ENCODE results near the gene ABCC6.

The ABCC6 gene

GRCh38 chr16:16147316-16147999 is 75.8 kb downstream of the ABCC6 start:
- Histone ChIP-seq H3K9me3 (ENCODE audit: control insufficient read depth, low read length) (no peaks in the 10 kb centered on the region), H3K4me3 (ENCODE audit: low read length) (no peak overlapping the region), H3K4me1 (ENCODE audit: control insufficient read depth, insufficient read depth, low read length) (peaks cover 13% of the 10 kb centered on the region), H3K36me3 (ENCODE audit: control insufficient read depth, insufficient read depth, low read length, severe bottlenecking) (peaks cover 24% of the 10 kb centered on the region), H3K9ac (ENCODE audit: low read length) (no peak overlapping the region), H3K27me3 (replicated peaks; ENCODE audit: control insufficient read depth, insufficient read depth, low read length) (no peaks in the 10 kb centered on the region)
- no peak for DNase-seq (ENCODE audit: low read depth)

- no peak overlapping the region for H3K9ac ChIP-seq (ENCODE audit: low read length)
- no peak overlapping the region for H3K4me3 ChIP-seq (ENCODE audit: low read length)
- no peak for DNase-seq (ENCODE audit: low read depth)
- no peaks in the 10 kb centered on the region for H3K9me3 ChIP-seq (ENCODE audit: control insufficient read depth, low read length)
- H3K4me1 ChIP-seq (ENCODE audit: control insufficient read depth, insufficient read depth, low read length) = peaks cover 13% of the 10 kb centered on the region
- H3K27me3 ChIP-seq (replicated peaks; ENCODE audit: control insufficient read depth, insufficient read depth, low read length) = no peaks in the 10 kb centered on the region
- H3K36me3 ChIP-seq (ENCODE audit: control insufficient read depth, insufficient read depth, low read length, severe bottlenecking) = peaks cover 32% of the 10 kb centered on the region
Observed at GRCh38 chr16:16146380-16147315, 76.6 kb downstream of the ABCC6 start.

DNA sequence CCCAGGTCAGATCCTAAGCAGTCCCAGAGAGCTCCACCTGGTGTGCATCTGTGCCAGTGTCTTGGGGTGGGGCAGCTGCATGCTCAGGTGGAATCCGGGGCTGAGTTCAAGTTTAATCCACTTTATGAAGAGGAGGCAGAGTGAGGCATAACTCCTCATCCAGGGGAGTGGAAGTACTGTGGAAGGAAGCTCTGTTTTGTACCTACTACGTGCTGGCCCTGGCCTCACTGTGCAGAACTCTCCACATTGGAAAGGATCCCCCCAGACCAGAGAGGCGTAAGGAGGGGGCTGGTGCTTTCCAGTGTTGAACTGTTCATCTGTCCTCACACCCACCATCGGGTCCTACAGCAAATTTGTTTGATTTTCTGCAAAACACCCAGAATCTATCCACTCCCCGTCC is 78.0 kb downstream of the ABCC6 start:
- Histone ChIP-seq H3K36me3 (ENCODE audit: control insufficient read depth, insufficient read depth, low read length, severe bottlenecking) (peaks cover 45% of the 10 kb centered on the region), H3K27me3 (replicated peaks; ENCODE audit: control insufficient read depth, insufficient read depth, low read length) (no peaks in the 10 kb centered on the region), H3K9me3 (ENCODE audit: control insufficient read depth, low read length) (no peaks in the 10 kb centered on the region), H3K4me3 (ENCODE audit: low read length) (no peak overlapping the region), H3K4me1 (ENCODE audit: control insufficient read depth, insufficient read depth, low read length) (peaks cover 8% of the 10 kb centered on the region), H3K9ac (ENCODE audit: low read length) (no peak overlapping the region)
- DNase-seq (ENCODE audit: low read depth) = no peak

DNA sequence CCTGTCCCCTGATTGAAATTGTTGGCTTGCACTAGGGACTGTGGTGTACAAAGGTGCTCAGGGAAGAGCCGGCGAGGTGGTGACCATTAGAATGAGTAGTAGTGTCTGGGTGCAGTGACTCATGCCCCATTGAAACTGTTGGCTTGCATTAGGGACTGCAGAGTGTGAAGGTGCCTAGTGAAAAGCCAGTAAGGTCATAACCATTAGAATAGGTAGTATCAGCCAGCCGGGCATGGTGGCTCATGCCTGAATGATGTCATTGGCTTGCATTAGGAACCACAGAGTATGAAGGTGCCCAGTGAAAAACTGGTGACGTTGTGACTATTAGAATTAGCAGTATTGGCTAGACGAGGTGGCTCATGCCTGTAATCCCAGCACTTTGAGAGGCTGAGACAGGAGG is 78.9 kb downstream of the ABCC6 start:
- Histone ChIP-seq H3K36me3 (ENCODE audit: control insufficient read depth, insufficient read depth, low read length, severe bottlenecking) (peaks cover 54% of the 10 kb centered on the region), H3K4me1 (ENCODE audit: control insufficient read depth, insufficient read depth, low read length) (no peaks in the 10 kb centered on the region), H3K9me3 (ENCODE audit: control insufficient read depth, low read length) (no peaks in the 10 kb centered on the region), H3K9ac (ENCODE audit: low read length) (no peak overlapping the region), H3K27me3 (replicated peaks; ENCODE audit: control insufficient read depth, insufficient read depth, low read length) (no peaks in the 10 kb centered on the region), H3K4me3 (ENCODE audit: low read length) (no peak overlapping the region)
- DNase-seq (ENCODE audit: low read depth) = no peak

DNA sequence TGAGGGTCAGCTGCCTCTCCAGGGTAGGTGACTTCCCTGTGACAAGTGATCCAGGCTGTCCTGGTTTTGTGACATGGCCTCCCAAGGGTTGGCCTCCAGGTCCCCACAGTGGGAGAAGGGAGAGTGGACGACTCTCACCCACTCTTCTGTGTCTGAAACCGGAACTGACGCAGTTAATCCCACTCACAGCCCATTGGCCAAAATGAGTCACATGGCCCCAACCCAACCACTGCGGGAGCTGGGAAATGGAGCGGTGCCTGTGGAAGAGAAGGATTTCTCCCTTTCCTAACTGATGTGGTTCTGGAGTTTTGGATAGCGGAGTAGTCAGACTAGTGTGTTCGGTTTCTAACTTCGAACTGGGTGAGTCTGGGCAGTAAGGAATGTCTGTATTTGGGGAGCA is 79.4 kb downstream of the ABCC6 start:
- no peaks in the 10 kb centered on the region for H3K27me3 ChIP-seq (replicated peaks; ENCODE audit: control insufficient read depth, insufficient read depth, low read length)
- no peaks in the 10 kb centered on the region for H3K4me1 ChIP-seq (ENCODE audit: control insufficient read depth, insufficient read depth, low read length)
- no peaks in the 10 kb centered on the region for H3K9me3 ChIP-seq (ENCODE audit: control insufficient read depth, low read length)

GRCh38 chr16:16143038-16143763 is 80.1 kb downstream of the ABCC6 start:
- DNase-seq (ENCODE audit: low read depth) = no peak
- H3K4me3 ChIP-seq (ENCODE audit: low read length) = no peak overlapping the region
- no peaks in the 10 kb centered on the region for H3K27me3 ChIP-seq (replicated peaks; ENCODE audit: control insufficient read depth, insufficient read depth, low read length)
- H3K9me3 ChIP-seq (ENCODE audit: control insufficient read depth, low read length) = no peaks in the 10 kb centered on the region
- H3K9ac ChIP-seq (ENCODE audit: low read length) = no peak overlapping the region
- H3K36me3 ChIP-seq (ENCODE audit: control insufficient read depth, insufficient read depth, low read length, severe bottlenecking) = peaks cover 66% of the 10 kb centered on the region
- no peaks in the 10 kb centered on the region for H3K4me1 ChIP-seq (ENCODE audit: control insufficient read depth, insufficient read depth, low read length)

More for the DNA sequence above, 79.4 kb downstream of the ABCC6 start:
- Histone ChIP-seq H3K4me3 (ENCODE audit: low read length) (no peak overlapping the region), H3K9ac (ENCODE audit: low read length) (no peak overlapping the region), H3K36me3 (ENCODE audit: control insufficient read depth, insufficient read depth, low read length, severe bottlenecking) (peaks cover 58% of the 10 kb centered on the region)
- no peak for DNase-seq (ENCODE audit: low read depth)

DNA sequence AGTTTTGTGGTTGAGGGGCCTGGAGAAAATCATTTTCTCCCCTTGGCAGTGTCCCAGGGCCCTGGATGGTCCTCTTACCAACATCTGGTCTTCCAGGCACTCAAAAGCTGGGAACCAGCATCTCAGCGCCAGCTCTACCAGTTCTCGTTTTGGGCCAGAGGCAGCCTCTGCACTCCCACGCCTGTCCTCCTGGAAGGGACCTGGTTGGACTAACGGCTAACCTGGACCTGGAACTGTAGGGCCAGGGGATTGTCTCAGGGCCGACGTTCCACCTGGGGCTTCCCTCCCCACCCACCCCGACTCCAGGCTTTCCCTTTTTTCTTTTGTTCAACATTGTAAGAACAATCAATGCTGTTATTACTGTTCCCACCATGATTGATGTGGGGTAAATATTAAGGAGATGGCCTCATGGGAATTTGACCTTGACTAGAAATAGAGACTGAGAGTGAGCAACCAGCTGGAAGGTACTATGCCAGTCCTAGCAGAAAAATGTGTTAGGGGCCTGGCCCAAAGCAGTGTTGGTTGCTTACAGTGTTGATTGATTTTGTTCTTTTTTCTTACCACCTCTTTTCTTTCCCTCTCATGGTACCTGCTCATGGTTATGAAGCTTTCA is 81.4 kb downstream of the ABCC6 start:
- Histone ChIP-seq H3K9ac (ENCODE audit: low read length) (no peak overlapping the region), H3K9me3 (ENCODE audit: control insufficient read depth, low read length) (no peaks in the 10 kb centered on the region), H3K36me3 (ENCODE audit: control insufficient read depth, insufficient read depth, low read length, severe bottlenecking) (peaks cover 75% of the 10 kb centered on the region), H3K27me3 (replicated peaks; ENCODE audit: control insufficient read depth, insufficient read depth, low read length) (no peaks in the 10 kb centered on the region), H3K4me3 (ENCODE audit: low read length) (no peak overlapping the region), H3K4me1 (ENCODE audit: control insufficient read depth, insufficient read depth, low read length) (no peaks in the 10 kb centered on the region)
- DNase-seq (ENCODE audit: low read depth) = no peak

DNA sequence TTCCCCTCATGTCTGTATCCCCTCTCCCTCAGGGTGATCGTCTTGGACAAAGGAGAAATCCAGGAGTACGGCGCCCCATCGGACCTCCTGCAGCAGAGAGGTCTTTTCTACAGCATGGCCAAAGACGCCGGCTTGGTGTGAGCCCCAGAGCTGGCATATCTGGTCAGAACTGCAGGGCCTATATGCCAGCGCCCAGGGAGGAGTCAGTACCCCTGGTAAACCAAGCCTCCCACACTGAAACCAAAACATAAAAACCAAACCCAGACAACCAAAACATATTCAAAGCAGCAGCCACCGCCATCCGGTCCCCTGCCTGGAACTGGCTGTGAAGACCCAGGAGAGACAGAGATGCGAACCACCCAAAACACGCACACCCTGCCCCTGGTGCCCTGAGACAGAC is 82.2 kb downstream of the ABCC6 start:
- Histone ChIP-seq H3K4me3 (ENCODE audit: low read length) (no peak overlapping the region), H3K9me3 (ENCODE audit: control insufficient read depth, low read length) (no peaks in the 10 kb centered on the region), H3K4me1 (ENCODE audit: control insufficient read depth, insufficient read depth, low read length) (no peaks in the 10 kb centered on the region), H3K36me3 (ENCODE audit: control insufficient read depth, insufficient read depth, low read length, severe bottlenecking) (peaks cover 80% of the 10 kb centered on the region), H3K27me3 (replicated peaks; ENCODE audit: control insufficient read depth, insufficient read depth, low read length) (no peaks in the 10 kb centered on the region), H3K9ac (ENCODE audit: low read length) (no peak overlapping the region)
- no peak for DNase-seq (ENCODE audit: low read depth)

- Histone ChIP-seq H3K9ac (ENCODE audit: low read length) (no peak overlapping the region), H3K27me3 (replicated peaks; ENCODE audit: control insufficient read depth, insufficient read depth, low read length) (no peaks in the 10 kb centered on the region), H3K9me3 (ENCODE audit: control insufficient read depth, low read length) (no peaks in the 10 kb centered on the region), H3K36me3 (ENCODE audit: control insufficient read depth, insufficient read depth, low read length, severe bottlenecking) (peaks cover 82% of the 10 kb centered on the region), H3K4me1 (ENCODE audit: control insufficient read depth, insufficient read depth, low read length) (no peaks in the 10 kb centered on the region), H3K4me3 (ENCODE audit: low read length) (no peak overlapping the region)
- no peak for DNase-seq (ENCODE audit: low read depth)
Observed at GRCh38 chr16:16140537-16140936, 82.8 kb downstream of the ABCC6 start.

DNA sequence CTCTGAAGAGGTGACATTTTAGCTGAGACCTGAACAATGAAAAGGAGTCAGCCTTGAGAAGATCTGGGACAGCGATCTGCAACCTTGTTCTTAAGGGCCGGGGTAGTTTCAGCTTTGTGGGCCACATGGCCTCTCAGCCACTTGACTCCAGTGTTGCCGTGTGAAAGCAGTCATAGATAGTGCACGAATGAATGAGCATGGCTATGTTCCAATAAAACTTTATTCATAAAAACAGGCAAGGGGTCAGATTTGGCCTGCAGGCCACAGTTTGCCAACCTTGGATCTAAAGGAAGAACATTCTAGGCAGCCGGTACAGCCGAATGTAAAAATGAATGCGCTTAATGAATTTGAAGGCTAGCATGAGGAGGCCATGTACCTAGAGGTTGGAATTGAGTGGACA is 83.5 kb downstream of the ABCC6 start:
- H3K4me1 ChIP-seq (ENCODE audit: control insufficient read depth, insufficient read depth, low read length) = no peaks in the 10 kb centered on the region
- H3K9ac ChIP-seq (ENCODE audit: low read length) = no peak overlapping the region
- no peak for DNase-seq (ENCODE audit: low read depth)
- H3K9me3 ChIP-seq (ENCODE audit: control insufficient read depth, low read length) = no peaks in the 10 kb centered on the region
- H3K4me3 ChIP-seq (ENCODE audit: low read length) = no peak overlapping the region
- peaks cover 89% of the 10 kb centered on the region for H3K36me3 ChIP-seq (ENCODE audit: control insufficient read depth, insufficient read depth, low read length, severe bottlenecking)
- no peaks in the 10 kb centered on the region for H3K27me3 ChIP-seq (replicated peaks; ENCODE audit: control insufficient read depth, insufficient read depth, low read length)

DNA sequence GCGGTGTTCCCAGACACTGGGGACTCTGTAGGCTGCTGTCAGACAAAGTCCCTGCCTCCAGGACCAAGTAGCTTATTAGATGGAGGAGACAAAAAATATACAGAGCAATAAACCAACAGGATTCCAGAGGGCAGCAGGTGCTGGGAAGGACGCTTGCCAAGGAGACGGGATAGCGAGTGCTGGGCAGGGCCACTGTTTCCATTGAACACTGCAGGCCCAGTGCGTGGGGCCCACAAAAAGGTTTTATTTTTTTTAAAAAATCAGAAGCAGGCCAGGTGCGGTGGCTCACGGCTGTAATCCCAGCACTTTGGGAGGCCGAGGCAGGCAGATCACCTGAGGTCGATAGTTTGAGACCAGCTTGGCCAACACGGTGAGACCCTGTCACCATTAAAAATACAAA is 84.2 kb downstream of the ABCC6 start:
- no peaks in the 10 kb centered on the region for H3K27me3 ChIP-seq (replicated peaks; ENCODE audit: control insufficient read depth, insufficient read depth, low read length)
- H3K4me3 ChIP-seq (ENCODE audit: low read length) = no peak overlapping the region
- DNase-seq (ENCODE audit: low read depth) = no peak
- peaks cover 94% of the 10 kb centered on the region for H3K36me3 ChIP-seq (ENCODE audit: control insufficient read depth, insufficient read depth, low read length, severe bottlenecking)
- no peak overlapping the region for H3K9ac ChIP-seq (ENCODE audit: low read length)
- H3K9me3 ChIP-seq (ENCODE audit: control insufficient read depth, low read length) = no peaks in the 10 kb centered on the region
- H3K4me1 ChIP-seq (ENCODE audit: control insufficient read depth, insufficient read depth, low read length) = no peaks in the 10 kb centered on the region
